HCT116 (cell line): ENCODE data around the gene GLRA3.
"Not testable (repeated sequence)": the region's sequence is repeated elsewhere in the genome, so short reads cannot be mapped to it uniquely, and the experiment has no call there.

Experiments used
- CEBPB ChIP-seq: IDR thresholded peaks from 2 replicates; pipeline ENCODE4 v1.6.1; 2012; ENCODE audit warnings: low read depth
- ELF1 ChIP-seq: IDR thresholded peaks from 2 replicates; pipeline ENCODE4 v1.6.1; 2012; ENCODE audit warnings: low read depth, borderline replicate concordance
- EZH2 ChIP-seq: fragments of 200-600 bp; sonication (generic); IDR thresholded peaks from 2 replicates; pipeline ENCODE4 v1.6.1; 2017; ENCODE audit warnings: antibody characterized with exemption, mixed run types
- EZH2phosphoT487 ChIP-seq: fragments of 200-600 bp; IDR thresholded peaks from 2 replicates; pipeline ENCODE4 v1.6.1; 2018; ENCODE audit warnings: antibody characterized with exemption, borderline replicate concordance
- POLR2A ChIP-seq: IDR thresholded peaks from 2 replicates; pipeline ENCODE4 v1.7.0; 2011; ENCODE audit warnings: borderline replicate concordance; ENCODE audit not compliant: insufficient read depth, insufficient read length; ENCODE audit errors: extremely low read depth
- POLR2AphosphoS5 ChIP-seq: IDR thresholded peaks from 2 replicates; pipeline ENCODE4 v1.6.1; 2011; ENCODE audit warnings: mild to moderate bottlenecking, low read depth, low read length, moderate library complexity
- RAD21 ChIP-seq: IDR thresholded peaks from 2 replicates; pipeline ENCODE4 v1.6.1; 2012; ENCODE audit warnings: low read depth, mild to moderate bottlenecking
- YY1 ChIP-seq: IDR thresholded peaks from 2 replicates; pipeline ENCODE4 v1.6.1; 2011; ENCODE audit warnings: low read length, low read depth, moderate library complexity, mild to moderate bottlenecking; ENCODE audit not compliant: insufficient replicate concordance; ENCODE audit errors: extremely low read depth
- ZFX ChIP-seq: fragments of 450-650 bp; IDR thresholded peaks from 2 replicates; pipeline ENCODE4 v1.6.1; 2017
- ZNF274 ChIP-seq: fragments of 200-500 bp; sonication (Bioruptor generic); IDR thresholded peaks from 2 replicates; pipeline ENCODE4 v1.6.1; 2014; ENCODE audit warnings: mild to moderate bottlenecking, low read depth, low read length, inconsistent platforms
- TF ChIP-seq, protein P1 (sequence below), 3 experiments: fragments of 200-600 bp in 1 of 3; sonication (generic) in 1 of 3; IDR thresholded peaks in 2 of 3; conservative IDR thresholded peaks in 1 of 3; 2 replicates each; pipeline ENCODE4 v1.5.1; 2012 to 2017; ENCODE audit warnings: low read depth in 2 of 3, low read length in 2 of 3, antibody characterized with exemption in 1 of 3, borderline replicate concordance in 1 of 3, control low read depth in 1 of 3, mild to moderate bottlenecking in 1 of 3, mixed read lengths in 1 of 3, mixed run types in 1 of 3, moderate library complexity in 1 of 3; ENCODE audit not compliant: insufficient read depth in 1 of 3
- TF ChIP-seq, protein P2 (sequence below): IDR thresholded peaks from 2 replicates; pipeline ENCODE4 v1.6.1; 2012; ENCODE audit warnings: low read depth

DNA sequence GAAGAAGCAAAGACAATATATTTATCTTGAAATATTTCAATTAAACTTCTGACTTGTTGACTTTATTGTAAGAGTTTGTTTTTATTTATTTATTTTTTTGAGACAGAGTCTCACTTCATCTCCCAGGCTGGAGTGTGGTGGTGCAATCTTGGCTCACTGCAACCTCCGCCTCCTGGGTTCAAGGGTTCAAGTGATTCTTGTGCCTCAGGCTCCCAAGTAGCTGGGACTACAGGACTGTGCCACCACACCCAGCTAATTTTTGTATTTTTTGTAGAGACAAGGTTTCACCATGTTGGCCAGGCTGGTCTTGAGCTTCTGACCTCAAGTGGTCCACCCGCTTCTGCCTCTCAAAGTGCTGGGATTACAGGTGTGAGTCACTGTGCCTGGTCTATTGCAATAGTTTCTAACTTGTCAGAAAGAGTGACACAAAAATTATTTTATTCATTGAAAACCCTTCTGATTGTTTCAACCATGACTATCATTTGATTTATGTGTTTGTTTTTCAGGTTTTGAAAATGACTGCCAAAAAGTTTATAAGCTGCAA lies 199.1 kb downstream of the GLRA3 start:
- TF ChIP-seq, protein P1, sequence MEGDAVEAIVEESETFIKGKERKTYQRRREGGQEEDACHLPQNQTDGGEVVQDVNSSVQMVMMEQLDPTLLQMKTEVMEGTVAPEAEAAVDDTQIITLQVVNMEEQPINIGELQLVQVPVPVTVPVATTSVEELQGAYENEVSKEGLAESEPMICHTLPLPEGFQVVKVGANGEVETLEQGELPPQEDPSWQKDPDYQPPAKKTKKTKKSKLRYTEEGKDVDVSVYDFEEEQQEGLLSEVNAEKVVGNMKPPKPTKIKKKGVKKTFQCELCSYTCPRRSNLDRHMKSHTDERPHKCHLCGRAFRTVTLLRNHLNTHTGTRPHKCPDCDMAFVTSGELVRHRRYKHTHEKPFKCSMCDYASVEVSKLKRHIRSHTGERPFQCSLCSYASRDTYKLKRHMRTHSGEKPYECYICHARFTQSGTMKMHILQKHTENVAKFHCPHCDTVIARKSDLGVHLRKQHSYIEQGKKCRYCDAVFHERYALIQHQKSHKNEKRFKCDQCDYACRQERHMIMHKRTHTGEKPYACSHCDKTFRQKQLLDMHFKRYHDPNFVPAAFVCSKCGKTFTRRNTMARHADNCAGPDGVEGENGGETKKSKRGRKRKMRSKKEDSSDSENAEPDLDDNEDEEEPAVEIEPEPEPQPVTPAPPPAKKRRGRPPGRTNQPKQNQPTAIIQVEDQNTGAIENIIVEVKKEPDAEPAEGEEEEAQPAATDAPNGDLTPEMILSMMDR (IDR thresholded peaks at IDR 0.05 in 2 of 3, conservative IDR thresholded peaks at IDR 0.05 in 1 of 3; ENCODE audit: borderline replicate concordance in 1 of 3, insufficient read depth in 1 of 3, low read depth in 2 of 3, low read length in 2 of 3), result not testable (repeated sequence)
- TF ChIP-seq, protein P2, sequence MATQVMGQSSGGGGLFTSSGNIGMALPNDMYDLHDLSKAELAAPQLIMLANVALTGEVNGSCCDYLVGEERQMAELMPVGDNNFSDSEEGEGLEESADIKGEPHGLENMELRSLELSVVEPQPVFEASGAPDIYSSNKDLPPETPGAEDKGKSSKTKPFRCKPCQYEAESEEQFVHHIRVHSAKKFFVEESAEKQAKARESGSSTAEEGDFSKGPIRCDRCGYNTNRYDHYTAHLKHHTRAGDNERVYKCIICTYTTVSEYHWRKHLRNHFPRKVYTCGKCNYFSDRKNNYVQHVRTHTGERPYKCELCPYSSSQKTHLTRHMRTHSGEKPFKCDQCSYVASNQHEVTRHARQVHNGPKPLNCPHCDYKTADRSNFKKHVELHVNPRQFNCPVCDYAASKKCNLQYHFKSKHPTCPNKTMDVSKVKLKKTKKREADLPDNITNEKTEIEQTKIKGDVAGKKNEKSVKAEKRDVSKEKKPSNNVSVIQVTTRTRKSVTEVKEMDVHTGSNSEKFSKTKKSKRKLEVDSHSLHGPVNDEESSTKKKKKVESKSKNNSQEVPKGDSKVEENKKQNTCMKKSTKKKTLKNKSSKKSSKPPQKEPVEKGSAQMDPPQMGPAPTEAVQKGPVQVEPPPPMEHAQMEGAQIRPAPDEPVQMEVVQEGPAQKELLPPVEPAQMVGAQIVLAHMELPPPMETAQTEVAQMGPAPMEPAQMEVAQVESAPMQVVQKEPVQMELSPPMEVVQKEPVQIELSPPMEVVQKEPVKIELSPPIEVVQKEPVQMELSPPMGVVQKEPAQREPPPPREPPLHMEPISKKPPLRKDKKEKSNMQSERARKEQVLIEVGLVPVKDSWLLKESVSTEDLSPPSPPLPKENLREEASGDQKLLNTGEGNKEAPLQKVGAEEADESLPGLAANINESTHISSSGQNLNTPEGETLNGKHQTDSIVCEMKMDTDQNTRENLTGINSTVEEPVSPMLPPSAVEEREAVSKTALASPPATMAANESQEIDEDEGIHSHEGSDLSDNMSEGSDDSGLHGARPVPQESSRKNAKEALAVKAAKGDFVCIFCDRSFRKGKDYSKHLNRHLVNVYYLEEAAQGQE, result not testable (repeated sequence)
- TF ChIP-seq POLR2AphosphoS5, RAD21, CEBPB, POLR2A, EZH2, EZH2phosphoT487, ZFX, ELF1, ZNF274, YY1: not testable (repeated sequence)
